Keratinocyte (primary cell): ENCODE data around the gene HSPA12B. TPM values are rescaled to one million over a fixed set of nuclear protein-coding genes. Genes with fewer than 3 reads are reported as not detected.

Source experiments
- DNase-seq: peaks from one replicate; pipeline ENCODE4 v3.0.0-alpha.2; 2011; ENCODE audit warnings: low read depth, missing footprints, low spot score
- FAIRE-seq: peaks from 2 replicates; lab custom pipeline; 2011; peaks lifted over from hg19 to GRCh38; lab: Jason Lieb, UNC
- H2AFZ ChIP-seq: 2 replicates; pipeline ENCODE4 v1.6.0; 2012; ENCODE audit warnings: low read length, control low read depth, inconsistent platforms; ENCODE audit not compliant: control insufficient read depth
- H3K27ac ChIP-seq: 2 replicates; pipeline ENCODE4 v1.5.1; 2011; ENCODE audit warnings: low read length; ENCODE audit not compliant: control insufficient read depth, insufficient read depth
- H3K27me3 ChIP-seq: 3 replicates; pipeline ENCODE4 v1.6.0; 2011; ENCODE audit warnings: low read length; ENCODE audit not compliant: control insufficient read depth, insufficient read depth; ENCODE audit errors: extremely low read depth
- H3K36me3 ChIP-seq, 2 experiments: 2 replicates in 1 of 2; 3 replicates in 1 of 2; pipeline ENCODE4 v1.5.1; 2011; ENCODE audit warnings: low read length in 2 of 2, mild to moderate bottlenecking in 1 of 2; ENCODE audit not compliant: control insufficient read depth in 2 of 2, insufficient read depth in 2 of 2; ENCODE audit errors: extremely low read depth in 1 of 2
- H3K4me1 ChIP-seq: 3 replicates; pipeline ENCODE4 v1.5.1; 2011; ENCODE audit warnings: low read length; ENCODE audit not compliant: control insufficient read depth, insufficient read depth; ENCODE audit errors: extremely low read depth
- H3K4me2 ChIP-seq: 3 replicates; pipeline ENCODE4 v1.6.0; 2011; ENCODE audit warnings: low read depth, low read length; ENCODE audit not compliant: control insufficient read depth, insufficient read depth; ENCODE audit errors: extremely low read depth
- H3K4me3 ChIP-seq, 3 experiments: fragments of 200-600 bp in 1 of 3; sonication (generic) in 1 of 3; 2 replicates in 2 of 3; 3 replicates in 1 of 3; pipeline ENCODE4 v1.5.1; 2011 to 2016; ENCODE audit warnings: low read length in 3 of 3, mild to moderate bottlenecking in 3 of 3, control low read depth in 2 of 3, inconsistent platforms in 1 of 3, low read depth in 1 of 3, mixed read lengths in 1 of 3, mixed run types in 1 of 3, moderate library complexity in 1 of 3; ENCODE audit not compliant: control insufficient read depth in 2 of 3, insufficient read depth in 2 of 3; ENCODE audit errors: extremely low read depth in 1 of 3
- H3K79me2 ChIP-seq: 2 replicates; pipeline ENCODE4 v1.6.0; 2012; ENCODE audit warnings: low read length; ENCODE audit not compliant: control insufficient read depth, insufficient read depth
- H3K9ac ChIP-seq: 3 replicates; pipeline ENCODE4 v1.6.0; 2011; ENCODE audit warnings: low read length; ENCODE audit not compliant: control insufficient read depth, insufficient read depth; ENCODE audit errors: extremely low read depth
- H3K9me1 ChIP-seq: 3 replicates; pipeline ENCODE4 v1.6.0; 2011; ENCODE audit warnings: low read length; ENCODE audit not compliant: control insufficient read depth, insufficient read depth; ENCODE audit errors: extremely low read depth
- H3K9me3 ChIP-seq: 2 replicates; pipeline ENCODE4 v1.5.1; 2012; ENCODE audit warnings: low read depth, low read length; ENCODE audit not compliant: control insufficient read depth
- H4K20me1 ChIP-seq: 3 replicates; pipeline ENCODE4 v1.6.0; 2011; ENCODE audit warnings: low read length; ENCODE audit not compliant: control insufficient read depth, insufficient read depth; ENCODE audit errors: extremely low read depth
- EZH2 ChIP-seq: IDR thresholded peaks from one replicate; pipeline ENCODE4 v1.6.1; 2012; ENCODE audit warnings: inconsistent platforms, mild to moderate bottlenecking, low read length, moderate library complexity
- dilution Hi-C: fragments of 300-500 bp; cut with MboI; formaldehyde crosslinking; loops from one replicate; pipeline ENCODE4 v1.7.0; 2020; ENCODE audit warnings: low sequenced_read_pairs; ENCODE audit not compliant: extremely low pct_ligation_motif_present
- polyA plus RNA-seq, 5 experiments: library from polyadenylated mRNA; depleted of rRNA in 3 of 5; stranded (reverse) in 3 of 5; stranded (forward) in 1 of 5; unstranded in 1 of 5; fragments of >200 nt; gene quantifications; 1 replicate in 1 of 5; 2 replicates in 3 of 5; 3 replicates in 1 of 5; pipeline versions ENCODE4 v1.2.1 to v1.2.3, GENCODE V29; 2011 to 2012; ENCODE audit warnings: missing spikeins in 2 of 5, low read depth in 1 of 5, low replicate concordance in 1 of 5
- TF ChIP-seq, protein P1 (sequence below), 3 experiments: IDR thresholded peaks in 1 of 3; conservative IDR thresholded peaks in 1 of 3; optimal IDR thresholded peaks in 1 of 3; 2 replicates in 2 of 3; 3 replicates in 1 of 3; pipeline versions ENCODE3 to v1.5.1; 2011; ENCODE audit warnings: low read length in 3 of 3, mild to moderate bottlenecking in 3 of 3, moderate library complexity in 2 of 3, control low read depth in 1 of 3, inconsistent platforms in 1 of 3; ENCODE audit not compliant: insufficient read depth in 2 of 3; ENCODE audit errors: extremely low read depth in 1 of 3

The HSPA12B gene
- polyA plus RNA-seq, 1 donor (not counting 4 experiments of a cell fraction or from before 2014, with no cell fraction given): not detected

- TF ChIP-seq EZH2: no peak
- TF ChIP-seq, protein P1, sequence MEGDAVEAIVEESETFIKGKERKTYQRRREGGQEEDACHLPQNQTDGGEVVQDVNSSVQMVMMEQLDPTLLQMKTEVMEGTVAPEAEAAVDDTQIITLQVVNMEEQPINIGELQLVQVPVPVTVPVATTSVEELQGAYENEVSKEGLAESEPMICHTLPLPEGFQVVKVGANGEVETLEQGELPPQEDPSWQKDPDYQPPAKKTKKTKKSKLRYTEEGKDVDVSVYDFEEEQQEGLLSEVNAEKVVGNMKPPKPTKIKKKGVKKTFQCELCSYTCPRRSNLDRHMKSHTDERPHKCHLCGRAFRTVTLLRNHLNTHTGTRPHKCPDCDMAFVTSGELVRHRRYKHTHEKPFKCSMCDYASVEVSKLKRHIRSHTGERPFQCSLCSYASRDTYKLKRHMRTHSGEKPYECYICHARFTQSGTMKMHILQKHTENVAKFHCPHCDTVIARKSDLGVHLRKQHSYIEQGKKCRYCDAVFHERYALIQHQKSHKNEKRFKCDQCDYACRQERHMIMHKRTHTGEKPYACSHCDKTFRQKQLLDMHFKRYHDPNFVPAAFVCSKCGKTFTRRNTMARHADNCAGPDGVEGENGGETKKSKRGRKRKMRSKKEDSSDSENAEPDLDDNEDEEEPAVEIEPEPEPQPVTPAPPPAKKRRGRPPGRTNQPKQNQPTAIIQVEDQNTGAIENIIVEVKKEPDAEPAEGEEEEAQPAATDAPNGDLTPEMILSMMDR (optimal IDR thresholded peaks at IDR 0.05 in 1 of 3, IDR thresholded peaks at IDR 0.05 in 1 of 3, conservative IDR thresholded peaks at IDR 0.05 in 1 of 3; ENCODE audit: extremely low read depth in 1 of 3, insufficient read depth in 2 of 3, low read length in 3 of 3): no peak
- peaks cover 4 to 16% of the 10 kb centered on the region in 2 experiments for H3K36me3 ChIP-seq
- no peaks in the 10 kb centered on the region for H4K20me1 ChIP-seq
- FAIRE-seq (no peak), DNase-seq (no peak)
- H3K9me3 ChIP-seq: no peaks in the 10 kb centered on the region
- H2AFZ ChIP-seq: no peak overlapping the region
- no peak overlapping the region for H3K4me2 ChIP-seq
- H3K4me1 ChIP-seq: no peaks in the 10 kb centered on the region
- dilution Hi-C loops: no loop called here
- peaks cover 3% of the 10 kb centered on the region for H3K79me2 ChIP-seq
- no peak overlapping the region for H3K4me3 ChIP-seq
- H3K9ac ChIP-seq: no peak overlapping the region
- H3K27me3 ChIP-seq: no peaks in the 10 kb centered on the region
- H3K9me1 ChIP-seq: no peaks in the 10 kb centered on the region
- no peak overlapping the region for H3K27ac ChIP-seq
Measured at GRCh38 chr20:3759316-3759823, 26.9 kb downstream of the HSPA12B start.

- Histone ChIP-seq H3K9me1 (no peaks in the 10 kb centered on the region), H3K4me2 (no peak overlapping the region), H3K36me3 (peaks cover 4 to 18% of the 10 kb centered on the region in 2 experiments), H2AFZ (no peak overlapping the region), H3K4me3 (no peak overlapping the region), H3K27ac (no peak overlapping the region), H3K9ac (no peak overlapping the region), H3K27me3 (no peaks in the 10 kb centered on the region), H3K79me2 (peaks cover 4% of the 10 kb centered on the region), H4K20me1 (no peaks in the 10 kb centered on the region), H3K9me3 (no peaks in the 10 kb centered on the region), H3K4me1 (no peaks in the 10 kb centered on the region)
- no peak for FAIRE-seq
- TF ChIP-seq EZH2: no peak
- TF ChIP-seq, protein P1 (optimal IDR thresholded peaks at IDR 0.05 in 1 of 3, IDR thresholded peaks at IDR 0.05 in 1 of 3, conservative IDR thresholded peaks at IDR 0.05 in 1 of 3; ENCODE audit: extremely low read depth in 1 of 3, insufficient read depth in 2 of 3, low read length in 3 of 3): no peak
- no peak for DNase-seq
- dilution Hi-C loops: no loop called here
Measured at GRCh38 chr20:3759884-3760283, 27.4 kb downstream of the HSPA12B start.
